Ishikawa (cell line): ENCODE data around the gene TMEM114.

Experiments used
- CEBPB ChIP-seq: IDR thresholded peaks from 2 replicates; pipeline ENCODE4 v1.6.1; 2012
- CREB1 ChIP-seq: IDR thresholded peaks from 2 replicates; pipeline ENCODE4 v1.6.1; 2012; ENCODE audit warnings: low read depth
- EP300 ChIP-seq: IDR thresholded peaks from 2 replicates; pipeline ENCODE4 v1.6.1; 2012; ENCODE audit warnings: borderline replicate concordance
- NFIC ChIP-seq: IDR thresholded peaks from 2 replicates; pipeline ENCODE4 v1.6.1; 2012
- RAD21 ChIP-seq: IDR thresholded peaks from 2 replicates; pipeline ENCODE4 v1.6.1; 2012; ENCODE audit warnings: low read depth
- TAF1 ChIP-seq: IDR thresholded peaks from 2 replicates; pipeline ENCODE4 v1.6.1; 2012; ENCODE audit warnings: low read depth, mild to moderate bottlenecking
- TCF12 ChIP-seq: IDR thresholded peaks from 2 replicates; pipeline ENCODE4 v1.6.1; 2012; ENCODE audit warnings: low read depth
- YY1 ChIP-seq: IDR thresholded peaks from 2 replicates; pipeline ENCODE4 v1.6.1; 2012; ENCODE audit warnings: low read depth
- TF ChIP-seq, protein P1 (sequence below): IDR thresholded peaks from 2 replicates; pipeline ENCODE4 v1.6.1; 2012
- TF ChIP-seq, protein P2 (sequence below): IDR thresholded peaks from 2 replicates; pipeline ENCODE4 v1.6.1; 2012

GRCh38 chr16:8519643-8520042, 70.7 kb downstream of the TMEM114 start:
- TF ChIP-seq TCF12 (no peak), YY1 (no peak), CEBPB (no peak), RAD21 (no peak), EP300 (no peak), TAF1 (no peak), NFIC (no peak), CREB1 (no peak)
- TF ChIP-seq, protein P1, sequence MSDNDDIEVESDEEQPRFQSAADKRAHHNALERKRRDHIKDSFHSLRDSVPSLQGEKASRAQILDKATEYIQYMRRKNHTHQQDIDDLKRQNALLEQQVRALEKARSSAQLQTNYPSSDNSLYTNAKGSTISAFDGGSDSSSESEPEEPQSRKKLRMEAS, result no peak
- TF ChIP-seq, protein P2, sequence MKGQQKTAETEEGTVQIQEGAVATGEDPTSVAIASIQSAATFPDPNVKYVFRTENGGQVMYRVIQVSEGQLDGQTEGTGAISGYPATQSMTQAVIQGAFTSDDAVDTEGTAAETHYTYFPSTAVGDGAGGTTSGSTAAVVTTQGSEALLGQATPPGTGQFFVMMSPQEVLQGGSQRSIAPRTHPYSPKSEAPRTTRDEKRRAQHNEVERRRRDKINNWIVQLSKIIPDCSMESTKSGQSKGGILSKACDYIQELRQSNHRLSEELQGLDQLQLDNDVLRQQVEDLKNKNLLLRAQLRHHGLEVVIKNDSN, result no peak
